Activated CD4-positive, alpha-beta T cell treated with anti-CD3 and anti-CD28 coated beads, Interleukin-2, amount 50 U/mL, for 48 hours (primary cell): ENCODE data around the gene ABHD12.
"Not testable (repeated sequence)": the region's sequence is repeated elsewhere in the genome, so short reads cannot be mapped to it uniquely, and the experiment has no call there.

ENCODE experiments used
- DNase-seq, 2 experiments: peaks; one replicate each; pipeline ENCODE4 v3.0.0-alpha.2; 2020

Gene ABHD12

DNA sequence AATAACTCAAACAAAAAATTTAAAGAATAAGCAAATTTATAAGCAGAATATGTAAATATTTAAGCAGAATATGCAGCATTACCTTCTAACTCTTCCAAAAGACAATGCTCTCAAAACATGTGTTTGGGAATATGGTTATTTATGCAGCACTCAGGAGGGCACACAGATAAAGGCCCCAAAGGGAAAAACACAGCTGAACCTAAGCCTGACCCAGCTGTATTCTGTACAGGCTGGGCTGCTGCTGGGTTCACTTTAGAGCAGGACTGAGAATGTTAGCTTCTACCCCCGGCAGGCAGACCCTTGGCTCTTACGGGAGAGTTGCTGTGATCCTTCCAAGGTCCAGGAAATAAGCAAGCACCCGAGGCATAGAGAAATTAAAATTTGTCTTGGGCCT, 37.3 kb downstream of the ABHD12 start:
- no peak for DNase-seq

DNA sequence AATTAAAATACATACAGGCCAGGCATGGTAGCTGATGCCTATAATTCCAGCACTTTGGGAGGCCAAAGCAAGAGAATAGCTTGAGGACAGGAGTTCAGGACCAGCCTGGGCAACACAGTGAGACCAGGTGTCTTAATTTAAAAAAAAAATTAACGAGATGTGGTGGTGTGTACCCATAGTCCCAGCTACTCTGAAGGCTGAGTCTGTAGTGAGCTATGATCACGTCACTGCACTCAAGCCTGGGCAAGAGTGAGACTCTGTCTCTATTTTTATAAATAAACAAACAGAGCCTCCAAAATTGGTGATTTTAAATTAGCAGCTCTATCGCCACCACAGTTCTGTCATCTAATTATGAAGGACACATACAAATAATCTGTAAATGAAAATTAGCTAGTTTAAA, 37.9 kb downstream of the ABHD12 start:
- no peak for DNase-seq

DNA sequence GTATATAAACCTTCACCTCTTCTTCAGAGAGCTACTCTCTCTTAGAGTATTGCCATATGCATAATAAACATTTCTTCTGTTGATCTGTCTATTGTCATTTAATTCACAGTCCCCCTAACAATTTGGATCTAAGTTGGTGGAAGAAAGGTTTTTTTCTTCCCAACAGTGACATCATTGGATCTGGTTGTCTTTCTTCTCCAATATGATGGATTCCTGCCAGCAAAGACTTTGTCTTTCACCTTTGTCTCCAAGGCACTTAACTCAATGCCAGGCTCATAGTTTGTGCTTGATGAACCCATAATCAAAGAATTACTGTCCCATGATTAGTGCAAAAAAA, 39.6 kb downstream of the ABHD12 start:
- no peak for DNase-seq

DNA sequence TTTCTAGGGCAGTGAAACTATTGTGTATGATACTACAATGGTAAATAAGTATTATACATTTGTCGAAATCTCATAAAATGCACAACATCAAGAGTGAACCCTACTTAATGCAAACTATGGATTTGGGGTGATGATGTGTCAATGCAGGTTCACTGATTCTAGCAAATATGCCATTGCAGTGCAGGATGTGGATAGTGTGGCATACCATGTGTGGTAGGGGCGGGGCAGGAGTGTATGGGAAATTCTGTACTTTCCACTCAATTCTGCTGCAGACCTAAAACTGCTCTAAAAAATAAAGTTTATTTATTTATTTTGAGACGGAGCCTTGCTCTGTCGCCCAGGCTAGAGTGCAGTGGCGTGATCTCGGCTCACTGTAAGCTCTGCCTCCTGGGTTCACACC, 44.3 kb downstream of the ABHD12 start:
- no peak for DNase-seq

DNA sequence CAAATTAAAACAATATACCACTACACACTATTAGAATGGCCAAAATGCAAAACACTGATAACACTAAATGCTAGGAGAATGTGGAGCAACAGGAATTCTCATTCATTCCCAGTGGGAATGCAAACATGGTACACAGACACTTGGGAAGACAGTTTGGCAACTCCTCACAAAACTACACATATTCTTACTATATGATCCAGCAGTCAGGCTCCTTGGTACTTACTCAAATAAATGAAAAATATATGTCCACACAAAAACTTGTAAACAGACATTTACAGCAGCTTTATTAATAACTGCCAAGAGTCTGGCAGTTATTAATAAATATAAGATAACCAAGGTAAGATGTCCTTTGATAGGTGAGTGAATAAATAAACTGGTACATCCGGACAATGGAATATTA, 44.9 kb downstream of the ABHD12 start:
- no peak for DNase-seq

DNA sequence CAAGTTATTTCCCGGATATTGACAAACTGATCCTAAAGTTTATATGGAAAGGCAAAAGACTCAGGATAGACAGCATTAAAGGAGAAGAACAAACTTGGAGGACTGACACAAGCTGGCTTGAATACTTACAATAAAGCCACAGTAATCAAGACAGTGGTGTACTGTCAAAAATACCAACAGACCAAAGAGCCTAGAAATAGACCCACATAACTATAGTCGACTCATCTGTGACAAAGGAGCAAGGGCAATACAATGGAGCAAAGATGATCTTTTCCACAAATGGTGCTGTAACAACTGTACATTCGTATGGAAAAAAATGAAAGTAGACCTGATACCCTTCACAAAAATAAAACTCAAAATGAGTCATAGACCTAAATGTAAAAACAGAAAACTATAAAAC, 46.0 kb downstream of the ABHD12 start:
- DNase-seq = no peak

DNA sequence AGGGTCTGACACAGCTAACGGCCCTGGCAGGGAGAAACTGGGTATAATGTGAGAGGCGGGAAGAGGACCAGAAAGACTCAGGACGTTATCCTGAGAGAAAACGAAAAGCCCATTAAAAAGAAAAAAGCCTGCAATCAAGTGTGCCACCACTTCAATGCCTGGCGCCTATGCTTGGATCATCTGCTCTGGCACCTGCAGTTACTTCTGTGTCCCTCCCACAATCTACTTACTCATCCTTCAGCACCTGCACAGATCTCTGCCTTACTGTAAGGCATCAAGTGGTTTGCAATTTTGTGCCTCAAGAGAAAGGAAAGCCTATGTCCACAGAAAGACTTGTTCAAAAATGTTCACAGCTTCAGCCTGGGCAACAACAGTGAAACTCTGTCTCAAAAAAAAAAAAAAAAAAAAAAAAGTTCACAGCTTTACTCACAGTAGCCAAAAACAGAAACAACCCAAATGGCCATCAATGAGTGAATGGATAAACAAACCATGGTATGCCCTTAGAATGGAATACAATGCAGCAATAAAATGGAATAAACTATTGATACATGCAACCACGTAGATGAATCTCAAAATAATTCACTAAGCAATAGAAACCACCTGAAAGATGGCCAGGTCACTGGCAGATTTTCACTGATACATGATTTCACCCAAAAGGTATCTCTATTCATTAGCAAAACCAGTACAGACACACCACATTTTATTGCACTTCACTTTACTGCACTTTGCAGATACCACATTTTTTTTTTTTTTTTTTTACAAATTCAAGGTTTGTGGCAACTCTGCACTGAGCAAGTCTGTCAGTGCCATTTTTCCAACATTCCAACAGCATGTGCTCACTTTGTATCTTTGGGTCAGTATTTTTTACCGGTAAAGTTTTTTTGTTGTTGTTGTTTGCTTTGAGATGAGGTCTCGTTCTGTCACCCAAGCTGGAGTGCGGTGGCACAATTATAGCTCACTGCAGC, 48.6 kb downstream of the ABHD12 start:
- no peak for DNase-seq

DNA sequence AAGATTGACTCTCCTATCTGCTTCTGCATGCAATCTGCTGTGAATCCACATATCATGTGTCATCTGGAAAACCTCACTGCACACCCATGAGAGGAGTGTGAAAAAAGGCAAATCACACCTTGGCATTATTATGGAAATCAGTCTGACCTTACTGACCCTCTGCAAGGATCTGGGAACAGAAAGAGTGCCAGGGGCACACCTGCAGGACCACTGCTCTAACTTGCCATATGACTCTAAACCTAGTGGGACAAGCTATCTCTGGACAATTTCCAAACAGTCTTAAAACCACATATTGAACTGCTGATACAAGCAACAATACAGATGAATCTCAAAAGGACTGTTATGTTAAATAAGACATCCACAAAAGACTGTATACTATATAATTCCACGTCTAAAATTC, 50.3 kb downstream of the ABHD12 start:
- no peak for DNase-seq

DNA sequence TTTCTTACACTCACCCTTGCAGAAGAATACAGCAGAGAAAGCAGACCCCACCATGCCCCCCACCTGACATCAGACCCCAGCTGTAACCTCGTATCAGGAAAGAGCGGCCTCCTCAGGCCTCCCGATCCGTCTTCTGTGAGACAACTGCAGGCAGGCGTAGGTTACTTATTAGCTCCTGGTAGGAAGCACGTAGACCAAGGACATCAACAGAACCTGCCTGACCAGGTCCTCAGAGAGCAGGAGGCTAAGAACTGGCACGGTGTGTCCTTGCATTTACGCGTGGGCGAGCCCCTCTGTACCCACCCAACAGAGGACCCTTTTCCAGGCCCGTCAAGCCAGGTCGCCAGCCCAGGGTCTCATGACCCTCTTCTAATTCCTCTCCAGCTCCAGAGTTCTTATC, 51.0 kb downstream of the ABHD12 start:
- DNase-seq = no peak

DNA sequence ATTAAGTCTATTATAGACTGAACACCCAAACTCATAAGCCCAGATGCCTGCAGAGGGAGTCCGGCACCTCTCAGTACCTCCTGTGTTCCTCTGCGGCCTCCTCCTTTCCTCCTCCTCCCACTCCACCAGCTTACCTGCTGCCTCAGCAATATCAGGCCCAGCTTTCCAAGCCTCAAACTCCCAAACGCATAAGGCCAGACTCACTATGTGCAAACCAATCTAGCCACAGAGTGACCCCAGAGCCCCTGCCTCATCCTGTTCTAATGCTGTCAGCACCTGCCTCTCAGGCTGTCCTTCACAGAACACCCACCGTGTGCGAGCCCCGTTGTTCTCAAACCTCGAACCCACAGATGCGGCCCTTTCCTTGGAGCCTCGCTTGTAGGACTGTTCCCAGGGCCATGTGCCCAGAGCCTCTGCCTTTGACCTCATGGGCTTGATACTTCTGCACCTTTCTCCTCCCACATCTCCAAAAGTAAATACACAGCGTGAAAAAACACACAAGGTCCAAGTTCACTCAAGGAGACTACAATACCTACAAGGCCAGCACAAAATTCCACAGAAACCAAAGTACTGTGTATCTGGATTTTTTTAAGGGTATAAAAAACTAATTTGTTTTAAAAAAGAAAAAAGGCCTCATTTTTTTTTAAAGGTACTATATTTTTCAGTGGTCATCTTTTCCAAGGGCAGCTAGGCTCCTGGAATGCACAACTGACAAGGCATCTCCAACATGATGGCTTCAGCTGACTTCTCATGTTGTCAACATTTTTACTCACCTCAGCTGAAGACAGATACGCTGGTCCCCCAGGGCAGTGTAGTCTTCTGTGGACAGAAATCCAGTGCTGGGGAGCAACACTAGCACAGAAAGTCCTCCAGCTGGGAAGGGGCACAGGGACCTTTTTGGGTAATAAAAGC, 52.3 kb downstream of the ABHD12 start:
- DNase-seq = no peak

DNA sequence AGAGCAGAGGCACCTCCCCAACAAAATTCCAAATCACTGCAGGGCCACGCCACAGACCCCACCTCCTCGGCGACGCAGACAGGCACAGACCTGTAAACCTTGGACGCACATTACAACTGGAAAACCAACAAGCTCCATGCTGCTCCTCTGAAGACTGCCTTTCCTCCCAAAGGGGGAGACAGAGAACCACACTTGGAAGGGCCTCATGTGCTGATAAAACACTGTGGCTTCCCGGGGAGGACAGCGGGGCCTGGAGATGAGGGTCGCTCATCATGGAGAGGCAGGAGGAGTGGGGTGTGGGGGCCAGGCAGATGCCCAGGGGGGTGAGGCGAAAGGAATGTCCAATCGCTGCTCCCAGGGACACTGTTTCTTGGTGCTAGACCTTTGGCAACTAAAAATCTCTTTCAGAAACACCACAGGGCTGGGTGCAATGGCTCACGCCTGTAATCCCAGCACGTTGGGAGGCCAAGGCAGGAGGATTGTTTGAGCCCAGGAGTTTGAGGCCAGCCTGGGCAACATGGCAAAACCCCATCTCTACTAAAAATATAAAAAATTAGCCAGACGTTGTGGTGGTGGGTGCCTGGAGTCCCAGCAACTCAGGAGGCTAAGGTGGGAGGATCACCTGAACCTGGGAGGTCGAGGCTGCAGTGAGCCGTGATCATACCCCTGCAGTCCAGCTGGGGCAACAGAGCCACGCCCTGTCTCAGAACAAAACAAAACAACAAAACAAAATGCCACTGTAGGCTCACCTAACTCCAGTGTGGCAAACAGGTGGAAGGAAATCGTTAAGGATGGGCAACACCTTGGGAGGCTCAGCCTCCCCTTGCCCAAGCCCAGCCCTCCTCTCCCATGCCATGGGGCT, 53.8 kb downstream of the ABHD12 start:
- no peak for DNase-seq

DNA sequence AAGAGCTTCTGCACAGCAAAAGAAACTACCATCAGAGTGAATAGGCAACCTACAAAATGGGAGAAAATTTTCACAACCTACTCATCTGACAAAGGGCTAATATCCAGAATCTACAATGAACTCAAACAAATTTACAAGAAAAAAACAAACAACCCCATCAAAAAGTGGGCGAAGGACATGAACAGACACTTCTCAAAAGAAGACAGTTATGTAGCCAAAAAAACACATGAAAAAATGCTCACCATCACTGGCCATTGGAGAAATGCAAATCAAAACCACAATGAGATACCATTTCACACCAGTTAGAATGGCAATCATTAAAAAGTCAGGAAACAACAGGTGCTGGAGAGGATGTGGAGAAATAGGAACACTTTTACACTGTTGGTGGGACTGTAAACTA, 55.7 kb downstream of the ABHD12 start:
- not testable (repeated sequence) for DNase-seq

DNA sequence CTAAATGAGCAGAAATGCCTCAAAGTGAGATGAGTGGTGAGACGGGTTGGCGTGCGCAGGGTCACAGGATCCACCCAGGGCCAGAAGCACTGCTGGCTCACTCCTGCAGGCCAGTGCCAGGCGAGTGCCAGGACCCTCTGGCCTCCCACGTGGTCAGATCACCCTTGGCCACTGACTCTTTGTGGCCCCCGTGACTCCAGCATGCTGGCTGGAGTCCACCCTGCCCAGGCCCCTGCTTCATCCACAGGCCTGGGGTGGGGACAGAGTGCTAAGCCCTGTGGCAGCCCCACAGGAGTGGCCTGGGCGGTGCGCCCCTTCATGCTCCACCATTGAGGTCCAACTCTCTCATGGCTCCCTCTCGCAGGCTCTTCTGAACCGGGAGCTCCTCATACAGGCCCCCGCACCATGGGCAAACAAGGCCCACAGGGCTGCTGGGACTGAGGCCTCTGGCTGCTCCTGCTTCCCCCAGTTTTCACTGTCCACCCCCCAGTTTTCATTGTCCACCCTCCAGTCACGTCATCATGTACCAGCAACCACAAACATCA, 61.6 kb downstream of the ABHD12 start:
- DNase-seq = no peak

DNA sequence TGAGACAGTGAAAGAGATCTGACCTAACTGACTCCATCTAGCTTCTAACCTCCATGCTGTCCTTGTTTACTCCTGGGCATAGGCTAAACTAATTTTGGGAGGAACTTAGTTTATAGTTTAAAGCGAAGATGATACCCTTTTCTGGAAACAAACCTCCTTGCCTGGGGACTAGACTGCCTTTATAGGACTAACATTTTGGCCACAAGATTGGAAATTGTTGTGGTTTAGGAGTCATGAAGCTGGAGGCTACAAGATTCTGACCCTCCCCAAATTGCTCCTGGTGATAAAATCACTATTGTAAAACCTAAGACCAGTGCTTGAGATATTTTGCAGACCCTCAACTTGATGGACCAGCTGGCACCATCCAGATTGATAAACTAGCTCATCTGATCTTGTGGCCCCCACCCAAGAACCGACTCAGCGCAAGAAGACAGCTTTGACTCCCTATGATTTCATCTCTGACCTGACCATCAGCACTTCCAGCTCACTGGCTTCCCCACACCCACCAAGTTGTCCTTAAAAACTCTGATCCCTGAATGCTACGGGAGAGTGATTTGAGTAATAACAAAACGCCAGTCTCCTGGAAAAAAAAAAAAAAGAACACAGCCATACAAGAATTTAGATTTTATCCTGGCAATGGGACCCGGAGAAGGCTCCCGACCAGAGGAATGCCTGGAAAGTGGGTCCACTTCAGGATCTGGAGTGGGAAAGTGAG, 63.0 kb downstream of the ABHD12 start:
- DNase-seq = no peak

DNA sequence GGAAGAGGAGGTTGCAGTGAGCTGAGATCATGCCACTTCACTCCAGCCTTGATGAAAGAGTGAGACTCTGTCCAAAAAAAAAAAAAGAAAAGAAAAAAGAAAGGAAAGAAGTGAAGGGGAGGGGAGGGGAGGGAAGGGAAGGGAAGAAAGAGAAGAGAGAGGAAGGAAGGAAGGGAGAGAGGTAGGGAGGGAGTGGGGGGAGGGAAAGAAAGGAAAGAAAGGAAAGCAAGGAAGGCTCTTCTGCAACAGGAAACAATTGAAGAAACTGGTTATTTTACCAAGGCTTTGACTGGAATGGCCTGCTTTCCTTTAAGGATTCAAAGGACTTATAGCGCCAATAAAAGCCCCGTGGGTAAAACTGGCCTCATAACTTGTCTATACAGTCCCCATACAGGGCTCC, 64.6 kb downstream of the ABHD12 start:
- no peak for DNase-seq

DNA sequence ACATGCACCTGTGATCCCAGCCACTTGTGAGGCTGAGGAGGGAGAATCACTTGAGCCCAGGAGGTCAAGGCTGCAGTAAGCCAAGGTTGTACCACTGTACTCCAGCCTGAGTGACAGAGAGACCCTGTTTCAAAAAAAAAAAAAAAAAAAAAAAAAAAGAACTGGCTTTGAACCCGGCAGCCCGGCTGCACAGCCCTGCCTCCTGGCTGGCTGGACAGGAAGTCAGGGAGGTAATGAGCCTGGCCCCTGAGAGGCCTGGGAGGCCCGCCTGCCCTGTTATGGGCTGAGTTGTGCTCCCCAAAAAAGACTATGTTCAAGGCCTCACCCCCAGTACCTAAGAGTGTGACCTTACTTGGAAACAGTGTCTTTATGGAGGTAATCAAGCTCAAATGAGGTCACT, 65.6 kb downstream of the ABHD12 start:
- DNase-seq = no peak

DNA sequence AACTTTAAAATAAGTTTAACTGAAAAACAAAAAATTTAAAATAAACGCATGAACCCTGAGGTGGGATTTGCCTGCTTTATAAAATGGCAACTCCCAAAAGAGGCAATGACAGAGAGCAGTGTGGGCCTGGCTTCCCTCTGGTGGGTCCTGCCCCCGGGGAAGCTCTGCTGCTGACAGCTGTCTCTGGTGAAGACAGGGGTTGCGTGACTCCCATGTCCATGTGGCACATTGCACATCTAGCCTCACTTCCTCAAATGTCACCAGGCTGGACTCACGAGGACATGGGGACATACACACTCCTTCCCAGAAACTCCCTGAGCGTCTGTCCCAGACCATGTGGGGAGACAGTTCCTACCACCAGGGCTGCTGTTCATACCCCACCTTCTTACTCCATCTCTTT, 66.2 kb downstream of the ABHD12 start:
- no peak for DNase-seq

DNA sequence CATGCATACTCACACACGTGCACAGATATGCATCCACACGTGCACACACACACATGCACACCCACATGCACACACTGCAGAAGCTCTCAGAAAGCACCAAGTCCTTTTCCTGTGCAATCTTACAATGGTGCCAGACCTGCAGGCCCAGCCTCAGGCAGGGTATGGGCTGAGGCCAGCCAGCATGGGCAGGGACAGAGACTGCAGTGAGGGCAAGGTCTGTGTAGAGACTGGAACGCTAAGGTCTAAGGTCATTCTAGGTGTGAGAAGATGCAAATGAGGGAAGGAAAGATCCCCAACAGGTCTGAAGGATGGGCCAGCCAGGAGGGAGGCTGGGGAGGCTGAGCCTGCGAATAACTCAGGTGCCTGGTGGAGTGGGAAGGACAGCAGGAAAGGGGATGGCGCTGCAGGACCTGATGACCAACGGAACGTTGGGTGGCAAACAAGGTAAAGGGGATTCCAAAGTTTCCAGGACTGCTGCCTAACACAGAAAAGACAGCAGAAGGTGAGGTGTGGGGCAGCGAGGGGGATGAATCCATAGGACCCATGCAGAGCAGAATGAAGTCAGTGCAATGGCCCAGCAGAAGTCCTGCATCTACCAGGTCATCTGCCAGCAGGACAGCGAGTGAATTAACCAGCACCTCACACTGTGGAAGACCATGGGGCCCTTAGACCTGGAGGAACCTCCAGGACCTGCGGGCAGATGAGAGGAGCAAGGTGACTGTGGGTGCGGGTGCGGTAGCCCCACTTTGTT, 67.0 kb downstream of the ABHD12 start:
- DNase-seq = no peak

DNA sequence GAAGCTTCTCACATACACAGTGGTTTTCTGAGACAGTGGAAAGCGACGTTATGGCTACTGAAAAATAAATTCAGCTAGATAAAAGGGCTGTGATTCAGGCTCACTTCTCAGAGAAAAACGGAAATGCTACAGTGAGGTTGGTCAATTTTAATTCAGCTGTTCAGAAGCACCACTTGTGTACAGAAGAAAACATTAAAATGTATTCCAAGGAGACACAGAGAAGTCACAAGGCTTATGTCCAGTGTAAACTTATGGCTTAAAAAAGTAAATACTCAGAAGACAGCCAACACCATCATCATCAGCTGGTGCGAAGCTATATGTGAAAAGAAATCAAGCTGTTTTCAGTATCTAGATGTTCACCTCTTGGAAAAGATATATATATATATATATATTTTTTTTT, 68.6 kb downstream of the ABHD12 start:
- no peak for DNase-seq

DNA sequence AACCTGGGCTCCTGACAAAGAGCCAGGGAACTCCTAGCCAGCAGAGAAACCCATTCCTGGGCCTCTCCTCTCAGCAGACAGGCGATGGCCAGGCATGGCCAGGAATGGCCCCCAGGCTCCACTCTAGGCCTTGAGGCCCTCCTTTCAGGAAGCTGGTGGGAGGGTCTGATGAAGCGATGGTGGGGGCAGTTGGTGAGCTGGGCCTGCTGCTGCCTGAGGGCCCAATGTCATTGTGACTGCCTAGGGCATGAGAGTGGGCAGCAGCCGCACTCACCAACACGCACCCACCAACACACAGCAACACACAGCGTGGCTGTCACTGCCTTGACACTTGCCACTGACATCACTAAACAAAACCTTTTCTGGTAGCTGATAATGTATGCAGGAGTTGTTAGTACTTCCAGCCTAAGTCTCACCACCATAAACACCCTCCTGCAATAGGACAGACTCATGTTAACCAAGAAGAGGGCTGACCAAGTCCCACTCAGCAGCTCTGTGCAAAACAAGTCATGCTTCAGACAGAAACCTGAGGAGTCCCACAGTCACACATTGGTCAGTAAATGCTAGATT, 69.3 kb downstream of the ABHD12 start:
- no peak for DNase-seq
